ENCODE data around the gene CHD3. TPM values are rescaled to one million over a fixed set of nuclear protein-coding genes. Genes with fewer than 3 reads are reported as not detected.

The CHD3 gene
- total and polyA plus RNA-seq, 2 donors (not counting 1 experiment from before 2014, with no cell fraction given): 68.1 to 69.1 TPM

DNA sequence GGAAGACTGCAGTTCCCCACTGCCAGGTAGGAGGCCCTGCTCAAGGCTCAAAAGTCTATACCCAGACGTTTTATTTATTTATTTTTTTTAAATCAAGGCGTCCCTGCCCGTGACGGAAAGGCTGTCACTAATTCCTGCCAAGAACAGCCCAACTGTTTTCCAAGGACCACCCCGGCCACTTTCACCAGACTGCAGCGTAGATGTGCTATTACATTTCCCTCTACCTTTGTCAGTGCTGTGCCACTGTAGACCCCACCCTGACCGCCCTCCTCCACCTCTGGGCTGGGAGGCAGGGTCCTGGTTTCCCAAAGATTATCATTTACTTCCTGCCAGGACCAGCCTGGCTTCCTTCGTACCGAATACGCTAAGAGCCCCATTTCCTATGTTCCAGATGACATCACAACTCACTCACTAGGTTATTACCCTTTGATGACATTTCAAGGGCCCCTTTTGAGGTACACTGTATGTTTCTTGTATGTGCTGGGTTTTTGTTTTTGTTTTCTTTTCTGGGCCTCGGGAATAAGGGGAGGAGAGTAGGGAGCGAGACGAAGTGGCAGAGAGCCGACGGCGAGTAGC is 33.8 kb downstream of the CHD3 start:
- Histone ChIP-seq H3K9ac (ENCODE audit: low read length) (peak overlapping the region; percentile 71), H3K27ac (ENCODE audit: low read length in 2 of 2) (peak overlapping the region; percentile 25 to 42), H3K9me3 (ENCODE audit: control extremely low read depth in 1 of 3, control insufficient read depth in 2 of 3, insufficient read depth in 1 of 3, low read length in 2 of 3) (no peaks in the 10 kb centered on the region), H3K4me2 (replicated peaks; ENCODE audit: low read depth, low read length, poor library complexity, severe bottlenecking) (peak overlapping the region; percentile 94), H3K36me3 (replicated peaks in 1 of 2; ENCODE audit: control extremely low read depth in 1 of 2, control insufficient read depth in 1 of 2, extremely low read depth in 1 of 2, insufficient read depth in 2 of 2, low read length in 1 of 2) (no peaks in the 10 kb centered on the region), H2AFZ (ENCODE audit: insufficient read depth, low read depth, low read length, poor library complexity, severe bottlenecking) (peak overlapping the region; percentile 94), H3K79me2 (ENCODE audit: control insufficient read depth, insufficient read depth, low read length) (no peaks in the 10 kb centered on the region), H3K27me3 (replicated peaks in 1 of 4; ENCODE audit: control extremely low read depth in 1 of 4, control insufficient read depth in 3 of 4, insufficient read depth in 4 of 4, low read length in 3 of 4) (no peaks in the 10 kb centered on the region), H3K4me1 (ENCODE audit: control insufficient read depth in 2 of 2, insufficient read depth in 2 of 2, low read length in 2 of 2) (peaks cover 4 to 16% of the 10 kb centered on the region in 2 donors), H4K20me1 (ENCODE audit: control insufficient read depth, insufficient read depth, low read length, poor library complexity, severe bottlenecking) (no peaks in the 10 kb centered on the region), H3K4me3 (ENCODE audit: control extremely low read depth in 1 of 5, extremely low read depth in 1 of 5, insufficient read depth in 1 of 5, low read depth in 2 of 5, low read length in 4 of 5) (peak overlapping the region; percentile 32 to 64 (median 53))
- H3K27me3 Mint-ChIP-seq: no peaks in the 10 kb centered on the region
- WGBS (ENCODE audit: insufficient coverage): 54% methylated on average over 14 of the region's 16 CpGs
- peaks cover 11% of the 10 kb centered on the region for H3K4me1 Mint-ChIP-seq
- peak overlapping the region; percentile 85 for H3K27ac Mint-ChIP-seq
- H3K4me3 Mint-ChIP-seq: peak overlapping the region; percentile 83
- intact Hi-C loops (cut with micrococcal nuclease): loop anchor here (1.0 kb wide), 1 partner anchor 10 kb away; the partner anchor contains the start of gene CNTROB
- H3K9me3 Mint-ChIP-seq (ENCODE audit: insufficient read depth): no peaks in the 10 kb centered on the region
- TF ChIP-seq, protein P1, sequence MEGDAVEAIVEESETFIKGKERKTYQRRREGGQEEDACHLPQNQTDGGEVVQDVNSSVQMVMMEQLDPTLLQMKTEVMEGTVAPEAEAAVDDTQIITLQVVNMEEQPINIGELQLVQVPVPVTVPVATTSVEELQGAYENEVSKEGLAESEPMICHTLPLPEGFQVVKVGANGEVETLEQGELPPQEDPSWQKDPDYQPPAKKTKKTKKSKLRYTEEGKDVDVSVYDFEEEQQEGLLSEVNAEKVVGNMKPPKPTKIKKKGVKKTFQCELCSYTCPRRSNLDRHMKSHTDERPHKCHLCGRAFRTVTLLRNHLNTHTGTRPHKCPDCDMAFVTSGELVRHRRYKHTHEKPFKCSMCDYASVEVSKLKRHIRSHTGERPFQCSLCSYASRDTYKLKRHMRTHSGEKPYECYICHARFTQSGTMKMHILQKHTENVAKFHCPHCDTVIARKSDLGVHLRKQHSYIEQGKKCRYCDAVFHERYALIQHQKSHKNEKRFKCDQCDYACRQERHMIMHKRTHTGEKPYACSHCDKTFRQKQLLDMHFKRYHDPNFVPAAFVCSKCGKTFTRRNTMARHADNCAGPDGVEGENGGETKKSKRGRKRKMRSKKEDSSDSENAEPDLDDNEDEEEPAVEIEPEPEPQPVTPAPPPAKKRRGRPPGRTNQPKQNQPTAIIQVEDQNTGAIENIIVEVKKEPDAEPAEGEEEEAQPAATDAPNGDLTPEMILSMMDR (IDR thresholded peaks at IDR 0.05): no peak
- no peak for TF ChIP-seq EZH2 (IDR thresholded peaks at IDR 0.05; ENCODE audit: borderline replicate concordance, insufficient read depth, low read depth, low read length, poor library complexity, severe bottlenecking)
- CTCF ChIA-PET: interaction anchor here (0.8 to 3.2 kb wide), 5 partner anchors 10 to 134 kb away, joined by 3 to 31 read pairs (median 4); partner anchors contain the start of genes CNTROB and TRAPPC1
- POLR2A ChIA-PET: interaction anchor here (1.0 kb wide), 1 partner anchor 10 kb away, joined by 3 read pairs; the partner anchor contains the start of genes CNTROB and TRAPPC1
- DNase-seq (no peak), ATAC-seq (ENCODE audit: low read depth) (peak; percentile 3)

Data from B cell (primary cell).